DOHH2 (cell line): ENCODE data around the gene IFNA8.

ENCODE experiments used
- H3F3A ChIP-seq: fragments of 200-600 bp; sonication (generic), shearing (Covaris generic); 2 replicates; pipeline ENCODE4 v1.6.0; 2016; ENCODE audit warnings: antibody characterized with exemption, mild to moderate bottlenecking; ENCODE audit not compliant: control insufficient read depth, insufficient read depth
- H3K27ac ChIP-seq: fragments of 200-600 bp; sonication (generic); 2 replicates; pipeline ENCODE4 v1.5.1; 2014; ENCODE audit warnings: low read depth, mild to moderate bottlenecking, low read length, moderate library complexity
- H3K27me3 ChIP-seq: fragments of 200-600 bp; sonication (generic); 2 replicates; pipeline ENCODE4 v1.6.1; 2014; ENCODE audit warnings: mild to moderate bottlenecking, low read length, mixed read lengths; ENCODE audit not compliant: control insufficient read depth
- H3K36me3 ChIP-seq: fragments of 200-600 bp; sonication (generic); 2 replicates; pipeline ENCODE4 v1.6.1; 2014; ENCODE audit warnings: mild to moderate bottlenecking, low read length, moderate library complexity, mixed read lengths; ENCODE audit not compliant: control insufficient read depth
- H3K4me1 ChIP-seq: fragments of 200-600 bp; sonication (generic); 2 replicates; pipeline ENCODE4 v1.6.1; 2014; ENCODE audit warnings: mild to moderate bottlenecking, low read length, mixed read lengths; ENCODE audit not compliant: control insufficient read depth
- H3K4me2 ChIP-seq: fragments of 200-600 bp; sonication (generic); 2 replicates; pipeline ENCODE4 v1.6.0; 2014; ENCODE audit warnings: mild to moderate bottlenecking, low read length, moderate library complexity
- H3K4me3 ChIP-seq: fragments of 200-600 bp; sonication (generic); 2 replicates; pipeline ENCODE4 v1.5.1; 2014; ENCODE audit warnings: mild to moderate bottlenecking, low read length, mixed read lengths
- H3K79me2 ChIP-seq: fragments of 200-600 bp; sonication (generic); 2 replicates; pipeline ENCODE4 v1.6.1; 2014; ENCODE audit warnings: mild to moderate bottlenecking, low read length, mixed read lengths; ENCODE audit not compliant: control insufficient read depth
- H3K9me2 ChIP-seq: fragments of 200-600 bp; sonication (generic); replicated peaks from 2 replicates; pipeline ENCODE4 v1.6.1; 2014; ENCODE audit warnings: mild to moderate bottlenecking, low read length, mixed read lengths; ENCODE audit not compliant: control insufficient read depth
- H3K9me3 ChIP-seq: fragments of 200-600 bp; sonication (generic); 2 replicates; pipeline ENCODE4 v1.6.1; 2014; ENCODE audit warnings: antibody characterized with exemption, low read length, mixed read lengths; ENCODE audit not compliant: control insufficient read depth, insufficient read depth
- H4K20me1 ChIP-seq: fragments of 200-600 bp; sonication (generic); 2 replicates; pipeline ENCODE4 v1.6.0; 2014; ENCODE audit warnings: low read depth, mild to moderate bottlenecking, antibody characterized with exemption, low read length, moderate library complexity; ENCODE audit not compliant: control insufficient read depth, insufficient read depth
- EZH2phosphoT487 ChIP-seq: fragments of 200-600 bp; sonication (generic); IDR thresholded peaks from 2 replicates; pipeline ENCODE4 v1.6.1; 2017; ENCODE audit warnings: borderline replicate concordance, mild to moderate bottlenecking, antibody characterized with exemption, low read length, moderate library complexity, mixed read lengths
- TF ChIP-seq, protein P1 (sequence below): fragments of 200-600 bp; sonication (generic); IDR thresholded peaks from one replicate; pipeline ENCODE4 v1.5.1; 2014; ENCODE audit warnings: antibody characterized with exemption, mild to moderate bottlenecking, low read depth, low read length; ENCODE audit not compliant: poor library complexity, severe bottlenecking

The IFNA8 gene

GRCh38 chr9:21412107-21412506, 3.2 kb downstream of the IFNA8 start:
- Histone ChIP-seq H4K20me1 (no peaks in the 10 kb centered on the region; the same call in 1 of the 2 replicates), H3K4me2 (peak overlapping the region; percentile 22), H3K4me3 (no peak overlapping the region), H3K36me3 (no peaks in the 10 kb centered on the region), H3K4me1 (peaks cover 13% of the 10 kb centered on the region), H3K9me3 (no peaks in the 10 kb centered on the region), H3K9me2 (no peaks in the 10 kb centered on the region), H3F3A (no peaks in the 10 kb centered on the region), H3K79me2 (no peaks in the 10 kb centered on the region), H3K27me3 (peaks cover 47% of the 10 kb centered on the region), H3K27ac (no peak overlapping the region)
- TF ChIP-seq, protein P1, sequence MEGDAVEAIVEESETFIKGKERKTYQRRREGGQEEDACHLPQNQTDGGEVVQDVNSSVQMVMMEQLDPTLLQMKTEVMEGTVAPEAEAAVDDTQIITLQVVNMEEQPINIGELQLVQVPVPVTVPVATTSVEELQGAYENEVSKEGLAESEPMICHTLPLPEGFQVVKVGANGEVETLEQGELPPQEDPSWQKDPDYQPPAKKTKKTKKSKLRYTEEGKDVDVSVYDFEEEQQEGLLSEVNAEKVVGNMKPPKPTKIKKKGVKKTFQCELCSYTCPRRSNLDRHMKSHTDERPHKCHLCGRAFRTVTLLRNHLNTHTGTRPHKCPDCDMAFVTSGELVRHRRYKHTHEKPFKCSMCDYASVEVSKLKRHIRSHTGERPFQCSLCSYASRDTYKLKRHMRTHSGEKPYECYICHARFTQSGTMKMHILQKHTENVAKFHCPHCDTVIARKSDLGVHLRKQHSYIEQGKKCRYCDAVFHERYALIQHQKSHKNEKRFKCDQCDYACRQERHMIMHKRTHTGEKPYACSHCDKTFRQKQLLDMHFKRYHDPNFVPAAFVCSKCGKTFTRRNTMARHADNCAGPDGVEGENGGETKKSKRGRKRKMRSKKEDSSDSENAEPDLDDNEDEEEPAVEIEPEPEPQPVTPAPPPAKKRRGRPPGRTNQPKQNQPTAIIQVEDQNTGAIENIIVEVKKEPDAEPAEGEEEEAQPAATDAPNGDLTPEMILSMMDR = no peak
- no peak for TF ChIP-seq EZH2phosphoT487

- Histone ChIP-seq H3K27ac (no peak overlapping the region), H4K20me1 (no peaks in the 10 kb centered on the region; the same call in 1 of the 2 replicates), H3K4me2 (no peak overlapping the region), H3K36me3 (no peaks in the 10 kb centered on the region), H3K9me3 (no peaks in the 10 kb centered on the region), H3K27me3 (peaks cover 44% of the 10 kb centered on the region), H3K9me2 (no peaks in the 10 kb centered on the region), H3K4me3 (no peak overlapping the region), H3F3A (no peaks in the 10 kb centered on the region), H3K79me2 (no peaks in the 10 kb centered on the region), H3K4me1 (peaks cover 13% of the 10 kb centered on the region)
- no peak for TF ChIP-seq EZH2phosphoT487
- TF ChIP-seq, protein P1 = no peak
Measured at GRCh38 chr9:21413151-21413550, 4.2 kb downstream of the IFNA8 start.

- Histone ChIP-seq H3K9me3 (no peaks in the 10 kb centered on the region), H3K4me1 (peaks cover 13% of the 10 kb centered on the region), H3F3A (no peaks in the 10 kb centered on the region), H3K79me2 (no peaks in the 10 kb centered on the region), H3K4me2 (no peak overlapping the region), H3K9me2 (no peaks in the 10 kb centered on the region), H3K27ac (no peak overlapping the region), H4K20me1 (no peaks in the 10 kb centered on the region; the same call in 1 of the 2 replicates), H3K4me3 (no peak overlapping the region), H3K36me3 (no peaks in the 10 kb centered on the region), H3K27me3 (peaks cover 44% of the 10 kb centered on the region)
- TF ChIP-seq EZH2phosphoT487 = no peak
- TF ChIP-seq, protein P1 = peak; percentile 30
Measured at GRCh38 chr9:21413624-21414023, 4.7 kb downstream of the IFNA8 start.
